ENCODE measurements around the gene PDIA6.

Gene PDIA6

GRCh38 chr2:10772201-10772867 is 40.3 kb downstream of the PDIA6 start:
- TF ChIP-seq CSDC2 (CRISPR knock-in tag; IDR thresholded peaks at IDR 0.05) (no peak), TCF4 (CRISPR knock-in tag; IDR thresholded peaks at IDR 0.05; ENCODE audit: borderline replicate concordance) (no peak), POU6F1 (CRISPR knock-in tag; IDR thresholded peaks at IDR 0.05; ENCODE audit: borderline replicate concordance, low read depth) (no peak), GLIS3 (CRISPR knock-in tag; IDR thresholded peaks at IDR 0.05) (no peak), ZNF565 (CRISPR knock-in tag; conservative IDR thresholded peaks at IDR 0.05; ENCODE audit: low read depth) (no peak), OSR1 (CRISPR knock-in tag; IDR thresholded peaks at IDR 0.05) (no peak), RARB (CRISPR knock-in tag; IDR thresholded peaks at IDR 0.05) (no peak), PATZ1 (CRISPR knock-in tag; IDR thresholded peaks at IDR 0.05; ENCODE audit: borderline replicate concordance) (no peak), ISL1 (CRISPR knock-in tag; IDR thresholded peaks at IDR 0.05) (no peak), ZC3H10 (CRISPR knock-in tag; IDR thresholded peaks at IDR 0.05) (no peak), ZFP3 (CRISPR knock-in tag; IDR thresholded peaks at IDR 0.05) (no peak), ZNF8 (CRISPR knock-in tag; IDR thresholded peaks at IDR 0.05) (no peak), TSHZ2 (CRISPR knock-in tag; IDR thresholded peaks at IDR 0.05) (no peak), ARNTL (CRISPR knock-in tag; IDR thresholded peaks at IDR 0.05; ENCODE audit: borderline replicate concordance, low read depth) (no peak), ZNF70 (CRISPR knock-in tag; IDR thresholded peaks at IDR 0.05) (no peak), TOX (CRISPR knock-in tag; IDR thresholded peaks at IDR 0.05; ENCODE audit: borderline replicate concordance) (no peak), ZFP30 (CRISPR knock-in tag; IDR thresholded peaks at IDR 0.05) (no peak), CREB5 (CRISPR knock-in tag; IDR thresholded peaks at IDR 0.05; ENCODE audit: low read depth) (no peak), PPARA (CRISPR knock-in tag; IDR thresholded peaks at IDR 0.05; ENCODE audit: borderline replicate concordance) (no peak), CSRNP3 (CRISPR knock-in tag; IDR thresholded peaks at IDR 0.05) (no peak)
- no peak for ATAC-seq

GRCh38 chr2:10771786-10772185 is 40.8 kb downstream of the PDIA6 start:
- TF ChIP-seq ARNTL (CRISPR knock-in tag; IDR thresholded peaks at IDR 0.05; ENCODE audit: borderline replicate concordance, low read depth) (no peak), SNAI2 (CRISPR knock-in tag; IDR thresholded peaks at IDR 0.05) (no peak), RARB (CRISPR knock-in tag; IDR thresholded peaks at IDR 0.05) (no peak), ZFP30 (CRISPR knock-in tag; IDR thresholded peaks at IDR 0.05) (no peak), ZNF70 (CRISPR knock-in tag; IDR thresholded peaks at IDR 0.05) (no peak), TSHZ2 (CRISPR knock-in tag; IDR thresholded peaks at IDR 0.05) (no peak), GLIS3 (CRISPR knock-in tag; IDR thresholded peaks at IDR 0.05) (no peak), ZNF565 (CRISPR knock-in tag; conservative IDR thresholded peaks at IDR 0.05; ENCODE audit: low read depth) (no peak), TCF4 (CRISPR knock-in tag; IDR thresholded peaks at IDR 0.05; ENCODE audit: borderline replicate concordance) (no peak), ISL1 (CRISPR knock-in tag; IDR thresholded peaks at IDR 0.05) (no peak), TOX (CRISPR knock-in tag; IDR thresholded peaks at IDR 0.05; ENCODE audit: borderline replicate concordance) (no peak), CREB5 (CRISPR knock-in tag; IDR thresholded peaks at IDR 0.05; ENCODE audit: low read depth) (no peak), PPARA (CRISPR knock-in tag; IDR thresholded peaks at IDR 0.05; ENCODE audit: borderline replicate concordance) (no peak), CSRNP3 (CRISPR knock-in tag; IDR thresholded peaks at IDR 0.05) (no peak), OSR1 (CRISPR knock-in tag; IDR thresholded peaks at IDR 0.05) (no peak), ESRRG (CRISPR knock-in tag; IDR thresholded peaks at IDR 0.05) (no peak)

More at GRCh38 chr2:10771786-10772185, 40.8 kb downstream of the PDIA6 start:
- no peak for ATAC-seq

Measured in SK-N-SH treated with all-trans-retinoic acid at 6 μM for 48 hours (cell line).